Measurements from ENCODE around the gene PFDN5. TPM values are rescaled to one million over a fixed set of nuclear protein-coding genes. Genes with fewer than 3 reads are reported as not detected.
A peak's percentile ranks its signal among the peaks of the same experiment; 100 is the strongest.

The PFDN5 gene
- total and polyA plus RNA-seq, 12 donors, result 307 to 1,216 (median 356) TPM

DNA sequence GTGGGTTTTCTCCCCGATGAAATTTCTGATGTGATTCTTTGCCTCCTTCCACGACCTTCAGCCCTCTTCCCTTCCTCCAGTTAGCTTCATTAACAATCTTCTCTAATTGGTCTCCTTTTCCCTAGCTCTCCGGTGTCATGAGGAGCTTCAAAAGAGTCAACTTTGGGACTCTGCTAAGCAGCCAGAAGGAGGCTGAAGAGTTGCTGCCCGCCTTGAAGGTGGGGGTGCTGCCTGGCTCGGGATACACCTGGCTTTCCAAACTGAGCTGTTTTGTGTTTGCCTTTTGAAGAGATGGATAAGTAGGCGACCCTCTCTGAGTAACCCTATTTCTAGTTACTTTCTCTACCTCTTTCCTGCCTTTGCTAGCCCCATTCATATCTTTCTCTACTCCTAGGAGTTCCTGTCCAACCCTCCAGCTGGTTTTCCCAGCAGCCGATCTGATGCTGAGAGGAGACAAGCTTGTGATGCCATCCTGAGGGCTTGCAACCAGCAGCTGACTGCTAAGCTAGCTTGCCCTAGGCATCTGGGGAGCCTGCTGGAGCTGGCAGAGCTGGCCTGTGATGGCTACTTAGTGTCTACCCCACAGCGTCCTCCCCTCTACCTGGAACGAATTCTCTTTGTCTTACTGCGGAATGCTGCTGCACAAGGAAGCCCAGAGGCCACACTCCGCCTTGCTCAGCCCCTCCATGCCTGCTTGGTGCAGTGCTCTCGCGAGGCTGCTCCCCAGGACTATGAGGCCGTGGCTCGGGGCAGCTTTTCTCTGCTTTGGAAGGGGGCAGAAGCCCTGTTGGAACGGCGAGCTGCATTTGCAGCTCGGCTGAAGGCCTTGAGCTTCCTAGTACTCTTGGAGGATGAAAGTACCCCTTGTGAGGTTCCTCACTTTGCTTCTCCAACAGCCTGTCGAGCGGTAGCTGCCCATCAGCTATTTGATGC is 26.4 kb upstream of the PFDN5 start:
- H3K4me1 ChIP-seq, result peaks cover 0 to 25% (median 5%) of the 10 kb centered on the region in 9 donors
- H3K9me3 ChIP-seq, result no peaks in the 10 kb centered on the region
- H3K4me3 ChIP-seq, result peak overlapping the region; percentile 54 to 73 (median 62)
- peak in 2 of 8 donors; percentile 7 to 11 for ATAC-seq
- no peaks in the 10 kb centered on the region for H3K36me3 ChIP-seq
- peak overlapping the region in 3 of 10 donors; percentile 48 to 64 (median 48) for H3K27ac ChIP-seq
- WGBS, 2 donors, result 58 to 60% methylated on average over 20 of the region's 20 CpGs
- no peaks in the 10 kb centered on the region for H3K27me3 ChIP-seq
- DNase-seq, result no peak
- TF ChIP-seq CTCF (IDR thresholded peaks at IDR 0.05), result no peak
- intact Hi-C loops (cut with DNase I), result loop anchor here in 3 of 10 donors (5.0 kb wide), 1 partner anchor 57 kb away; no protein-coding TSS in a partner anchor

- 93 to 95% methylated on average over 5 of the region's 5 CpGs for WGBS, 2 donors
- H3K27me3 ChIP-seq, result no peaks in the 10 kb centered on the region
- H3K4me1 ChIP-seq, result peaks cover 0 to 5% (median 0%) of the 10 kb centered on the region in 9 donors
- intact Hi-C loops (cut with DNase I), result no loop called here
- DNase-seq (no peak), ATAC-seq (no peak)
- no peak overlapping the region for H3K4me3 ChIP-seq
- TF ChIP-seq CTCF (IDR thresholded peaks at IDR 0.05), result no peak
- no peaks in the 10 kb centered on the region for H3K9me3 ChIP-seq
- no peak overlapping the region for H3K27ac ChIP-seq
- peaks cover 0 to 36% (median 0%) of the 10 kb centered on the region in 9 donors for H3K36me3 ChIP-seq
Measured at GRCh38 chr12:53274445-53274844, 20.9 kb upstream of the PFDN5 start.

- ATAC-seq, result no peak
- no peaks in the 10 kb centered on the region for H3K9me3 ChIP-seq
- H3K4me1 ChIP-seq, result no peaks in the 10 kb centered on the region
- peaks cover 0 to 54% (median 0%) of the 10 kb centered on the region in 9 donors for H3K36me3 ChIP-seq
- no peaks in the 10 kb centered on the region for H3K27me3 ChIP-seq
- DNase-seq, result no peak
- H3K27ac ChIP-seq, result no peak overlapping the region
- H3K4me3 ChIP-seq, result no peak overlapping the region
- TF ChIP-seq CTCF (IDR thresholded peaks at IDR 0.05), result no peak
- intact Hi-C loops (cut with DNase I), result no loop called here
- 95 to 97% methylated on average over 11 of the region's 11 CpGs for WGBS, 2 donors
Measured at GRCh38 chr12:53276511-53276910, 18.8 kb upstream of the PFDN5 start.

DNA sequence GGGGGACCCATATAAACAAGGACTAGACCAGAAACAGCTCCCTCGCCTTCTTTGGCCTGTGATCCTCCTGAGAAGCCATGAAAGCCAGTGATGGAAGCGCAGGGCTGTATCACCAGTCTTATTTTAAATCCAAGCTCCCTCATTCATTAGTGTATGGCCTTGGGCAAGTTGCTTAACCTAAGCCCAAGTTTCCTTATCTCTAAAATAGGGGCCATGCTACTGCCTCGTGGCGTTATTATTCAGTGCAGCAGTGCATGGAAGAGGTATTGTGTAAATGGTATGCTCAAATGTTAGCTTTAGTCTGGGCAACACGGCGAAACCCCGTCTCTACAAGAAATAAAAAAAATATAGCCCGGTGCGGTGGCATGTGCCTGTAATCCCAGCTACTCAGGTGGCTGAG is 17.4 kb upstream of the PFDN5 start:
- no peaks in the 10 kb centered on the region for H3K9me3 ChIP-seq
- no peak overlapping the region for H3K4me3 ChIP-seq
- DNase-seq (no peak), ATAC-seq (no peak)
- H3K4me1 ChIP-seq, result no peaks in the 10 kb centered on the region
- H3K27ac ChIP-seq, result no peak overlapping the region
- no peaks in the 10 kb centered on the region for H3K27me3 ChIP-seq
- peaks cover 0 to 68% (median 0%) of the 10 kb centered on the region in 9 donors for H3K36me3 ChIP-seq
- TF ChIP-seq CTCF (IDR thresholded peaks at IDR 0.05), result no peak
- intact Hi-C loops (cut with DNase I), result no loop called here
- WGBS, 2 donors, result 96% methylated on average over 9 of the region's 9 CpGs

Data from heart right ventricle (tissue), 16 donors.